Hair follicle dermal papilla cell (primary cell): ENCODE measurements around the gene SMIM17. TPM values are rescaled to one million over a fixed set of nuclear protein-coding genes. Genes with fewer than 3 reads are reported as not detected.

Source experiments
- total RNA-seq: library from RNA; depleted of rRNA; stranded (reverse); fragments of >200 nt; gene quantifications from 2 replicates; pipeline ENCODE4 v1.2.3, GENCODE V29; 2012

SMIM17 gene
- total RNA-seq = 0.36 and 0.81 TPM in 2 replicates

DNA sequence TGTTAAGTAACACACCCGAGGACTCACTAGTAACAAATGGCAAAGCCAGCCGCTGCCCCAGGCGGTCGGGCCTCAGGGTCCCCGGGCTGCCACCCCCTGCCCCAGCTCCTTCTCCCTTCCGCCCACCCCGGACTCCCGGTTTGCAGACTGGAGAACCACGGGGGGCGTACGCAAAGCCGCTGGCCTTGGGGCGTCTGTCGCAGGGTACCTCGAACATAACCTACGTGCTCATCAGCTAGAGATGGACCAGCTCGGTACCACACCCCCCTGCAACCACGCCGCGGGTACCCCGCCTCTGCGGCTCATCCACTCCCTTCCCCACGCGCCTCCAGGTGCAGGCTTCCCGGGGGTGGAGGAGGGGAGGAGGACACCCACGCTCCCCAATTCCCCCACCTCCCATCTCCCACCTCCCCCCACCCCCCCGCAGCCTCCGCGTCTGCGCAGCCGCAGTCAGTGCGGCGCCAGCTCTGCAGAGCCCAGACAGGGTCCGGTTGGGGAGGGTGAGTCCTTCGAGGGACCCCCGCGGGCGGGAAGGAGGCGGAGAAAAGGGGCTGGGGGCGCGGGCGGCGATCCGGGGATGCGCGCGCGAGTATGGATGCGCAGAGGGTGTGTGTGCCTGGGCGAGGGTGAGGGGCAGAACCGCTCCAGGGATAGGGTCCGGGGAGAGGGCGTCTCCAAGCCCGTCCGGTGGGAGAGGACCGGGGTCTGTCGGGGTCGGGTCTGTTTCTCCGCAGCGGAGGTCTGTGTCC is at the start of gene SMIM17:
TSS of gene SMIM17 (plus strand) at position 449 of the 749 bp plus-strand sequence. CDS start 2,509 bp downstream, outside the sequence.

DNA sequence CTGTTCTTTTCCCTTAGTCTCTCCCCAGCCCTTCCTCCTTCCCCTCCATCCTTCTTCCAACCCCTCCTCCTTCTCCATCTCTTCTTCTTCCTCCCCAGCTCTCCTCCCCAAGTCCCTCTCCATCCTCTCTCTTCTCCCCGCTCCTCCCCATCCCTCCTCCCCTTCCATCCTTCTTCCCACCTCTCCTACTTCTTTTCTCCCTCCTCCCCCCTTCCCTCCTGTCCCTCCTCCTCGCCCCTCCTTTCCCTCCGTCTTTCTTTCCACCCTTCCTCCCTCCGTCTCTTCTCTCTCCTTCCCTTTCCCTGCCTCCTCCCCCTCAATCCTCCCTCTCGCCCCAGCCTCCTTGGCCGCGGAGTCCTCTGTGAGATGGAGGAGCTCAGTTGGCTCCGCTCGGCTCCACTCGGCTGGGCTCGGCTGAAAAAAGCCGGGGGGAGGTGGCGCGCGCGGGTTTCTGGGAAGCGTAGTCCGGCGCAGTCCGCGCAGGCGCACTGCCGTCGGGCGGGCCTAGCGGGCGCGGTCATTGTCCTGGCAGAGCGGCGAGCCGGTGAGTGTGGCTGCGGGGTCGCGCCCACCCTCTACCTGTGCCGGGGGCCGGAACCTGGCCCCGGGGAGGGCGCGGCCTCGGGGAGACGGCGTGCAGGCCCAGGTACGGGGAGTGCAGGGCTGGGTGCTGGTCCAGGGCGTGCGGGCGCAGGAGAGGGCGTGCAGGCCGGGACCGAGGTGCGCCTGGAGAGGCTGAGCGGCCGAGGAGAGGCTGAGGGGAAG is 48.0 kb upstream of the SMIM17 start, which contains the start of gene ZNF71:
TSS of gene ZNF71 (plus strand) at position 520 of the 765 bp plus-strand sequence. CDS start 6,257 bp downstream, outside the sequence.

GRCh38 chr19:56671613-56671994 is 28.6 kb downstream of the SMIM17 start, which contains the start of gene ZNF835:
Gene ZNF835, minus strand, starts transcription at chr19:56671757. Its CDS starts 6,559 bp downstream, at chr19:56665198.

Other genes with a start within 250 kb of the SMIM17 start
- 3.4 and 5.1 TPM in 2 replicates for gene ZNF582, start 249.6 kb upstream of the SMIM17 start, total RNA-seq
- 7.2 and 11.8 TPM in 2 replicates for gene ZNF583, start 238.8 kb upstream of the SMIM17 start, total RNA-seq
- 3.9 and 4.9 TPM in 2 replicates for gene ZNF667, start 165.8 kb upstream of the SMIM17 start, total RNA-seq
- gene ZNF471, start 135.3 kb upstream of the SMIM17 start, total RNA-seq = 3.6 and 5.2 TPM in 2 replicates
- 13.5 and 14.1 TPM in 2 replicates for gene ZFP28, start 104.2 kb upstream of the SMIM17 start, total RNA-seq
- 6.0 and 7.3 TPM in 2 replicates for gene ZNF470, start 75.7 kb upstream of the SMIM17 start, total RNA-seq
- 11.5 and 13.1 TPM in 2 replicates for gene ZNF71, start 47.9 kb upstream of the SMIM17 start, total RNA-seq
- 0.49 and 0.97 TPM in 2 replicates for gene ZNF835, start 28.6 kb downstream of the SMIM17 start, total RNA-seq
- 3.1 and 7.4 TPM in 2 replicates for gene PEG3, start 197.6 kb downstream of the SMIM17 start, total RNA-seq
- gene ZIM2, start 197.6 kb downstream of the SMIM17 start, total RNA-seq = 0.49 TPM in 1 of 2 replicates, not detected in the other